Breast epithelium (tissue), 4 donors: Measurements from ENCODE around the gene USP34. TPM values are rescaled to one million over a fixed set of nuclear protein-coding genes. Genes with fewer than 3 reads are reported as not detected.

Source experiments
- DNase-seq, 2 donors: peaks; one replicate each; pipeline ENCODE4 v3.0.0-alpha.2; 2019; ENCODE audit warnings: low spot score in 2 of 2
- H3K27ac ChIP-seq, 2 donors: fragments of 200-600 bp; sonication (generic) in 1 of 2; one replicate each; pipeline ENCODE4 v1.5.1; 2016 to 2019; ENCODE audit warnings: mild to moderate bottlenecking in 1 of 2
- H3K27me3 ChIP-seq, 2 donors: fragments of 200-600 bp; sonication (generic) in 1 of 2; one replicate each; pipeline versions ENCODE4 v1.5.1 to v1.6.0; 2017 to 2019; ENCODE audit warnings: control low read depth in 1 of 2, mild to moderate bottlenecking in 1 of 2
- H3K36me3 ChIP-seq: fragments of 200-600 bp; one replicate; pipeline ENCODE4 v1.5.1; 2019
- H3K4me1 ChIP-seq, 2 donors: fragments of 200-600 bp; sonication (generic); one replicate each; pipeline ENCODE4 v1.5.1; 2016 to 2019; ENCODE audit warnings: control low read depth in 1 of 2
- H3K4me3 ChIP-seq, 3 donors: fragments of 200-600 bp; sonication (generic); 1 replicate in 2 of 3; 2 replicates in 1 of 3; pipeline ENCODE4 v1.5.1; 2016 to 2019; ENCODE audit warnings: mild to moderate bottlenecking in 3 of 3, moderate library complexity in 2 of 3
- H3K9me3 ChIP-seq, 2 donors: fragments of 200-600 bp; sonication (generic) in 1 of 2; one replicate each; pipeline ENCODE4 v1.5.1; 2016 to 2019; ENCODE audit warnings: control low read depth in 1 of 2
- CTCF ChIP-seq, 3 donors: fragments of 450-650 bp; IDR thresholded peaks; one replicate each; pipeline ENCODE4 v1.5.1; 2016 to 2017; ENCODE audit warnings: antibody characterized with exemption in 3 of 3, mild to moderate bottlenecking in 3 of 3, moderate library complexity in 3 of 3
- POLR2A ChIP-seq: fragments of 450-650 bp; IDR thresholded peaks from one replicate; pipeline ENCODE4 v1.6.1; 2016; ENCODE audit warnings: antibody characterized with exemption, mild to moderate bottlenecking, moderate library complexity
- POLR2AphosphoS5 ChIP-seq, 3 donors: sonication (generic); formaldehyde crosslinking; IDR thresholded peaks; one replicate each; pipeline ENCODE4 v1.6.1; 2017; ENCODE audit warnings: antibody characterized with exemption in 3 of 3
- intact Hi-C: fragments of 100-400 bp; cut with DNase I; formaldehyde crosslinking; loops from one replicate; pipeline ENCODE4 v1.15.1; 2023; ENCODE audit warnings: low total_unique reads
- total RNA-seq, 3 donors: library from RNA; depleted of rRNA; stranded (reverse); fragments of >200 nt; gene quantifications; one replicate each; pipeline ENCODE4 v1.1.0, GENCODE V29; 2016

Gene USP34
- total RNA-seq, 3 donors from 2014 or later = 148 to 260 (median 189) TPM

- no peak for DNase-seq
- H3K27me3 ChIP-seq = no peaks in the 10 kb centered on the region
- intact Hi-C loops = no loop called here
- no peaks in the 10 kb centered on the region for H3K9me3 ChIP-seq
- TF ChIP-seq POLR2A = no peak
- no peak for TF ChIP-seq POLR2AphosphoS5 (IDR thresholded peaks at IDR 0.05)
- TF ChIP-seq CTCF (IDR thresholded peaks at IDR 0.05) = no peak
- peak overlapping the region; percentile 99 for H3K27ac ChIP-seq
- H3K4me3 ChIP-seq = peak overlapping the region; percentile 87 to 95 (median 88)
- peaks cover 7 to 16% of the 10 kb centered on the region in 2 donors for H3K4me1 ChIP-seq
- no peaks in the 10 kb centered on the region for H3K36me3 ChIP-seq
These were observed 292.9 kb downstream of the USP34 start for GRCh38 chr2:61177727-61178549.

DNA sequence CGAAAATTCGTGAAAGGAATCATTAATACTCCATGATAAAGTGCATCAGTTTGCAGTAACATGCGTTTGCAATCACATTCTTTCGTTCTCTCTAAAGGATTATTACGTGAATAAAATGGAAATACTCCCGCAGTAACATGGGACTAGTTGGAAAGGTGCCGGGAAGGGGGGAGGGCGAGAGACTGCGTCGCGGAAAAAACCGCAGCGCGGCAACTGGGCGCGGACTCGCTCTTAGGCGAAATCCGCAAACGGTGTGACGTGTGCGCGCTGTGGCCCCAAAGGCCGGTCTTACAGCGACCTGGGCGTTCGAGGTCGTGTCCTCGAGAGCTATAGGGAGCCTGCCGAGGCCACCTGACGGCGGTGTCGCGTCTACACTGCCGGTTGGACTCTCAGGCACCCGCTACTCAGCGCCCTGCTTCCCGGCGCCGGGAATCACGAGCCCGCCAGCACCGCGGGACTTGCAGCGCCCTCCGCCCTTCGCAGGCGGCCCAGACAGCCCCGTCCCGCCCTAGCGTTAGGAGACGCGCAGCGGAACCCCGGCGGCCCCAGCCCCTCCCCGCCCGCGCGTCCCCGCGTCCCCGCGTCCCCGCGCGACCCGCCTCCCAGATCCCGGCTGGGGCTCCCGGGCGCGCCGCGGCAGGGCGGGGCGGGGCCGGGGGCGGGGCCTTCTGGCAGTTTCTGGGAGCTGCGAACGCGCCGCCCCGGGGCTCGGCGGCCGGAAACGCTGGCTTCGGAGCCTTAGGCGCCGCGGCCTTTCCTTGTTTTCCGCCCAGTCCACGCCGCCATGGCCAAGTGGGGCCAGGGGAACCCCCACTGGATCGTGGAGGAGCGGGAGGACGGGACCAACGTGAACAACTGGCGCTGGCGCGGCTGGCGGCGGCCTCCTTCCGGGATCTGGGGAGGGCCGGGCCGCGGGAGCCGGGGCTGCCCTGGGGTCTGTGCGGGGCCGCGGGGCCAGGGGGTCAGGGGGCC, 293.8 kb downstream of the USP34 start:
- intact Hi-C loops = no loop called here
- Histone ChIP-seq H3K36me3 (no peaks in the 10 kb centered on the region), H3K27me3 (no peaks in the 10 kb centered on the region), H3K4me3 (peak overlapping the region; percentile 87 to 95 (median 88)), H3K27ac (peak overlapping the region; percentile 99), H3K9me3 (no peaks in the 10 kb centered on the region), H3K4me1 (peaks cover 7 to 16% of the 10 kb centered on the region in 2 donors)
- TF ChIP-seq POLR2AphosphoS5 (IDR thresholded peaks at IDR 0.05) = peak; percentile 74 to 86 (median 86)
- peak; percentile 55 for TF ChIP-seq POLR2A
- no peak for TF ChIP-seq CTCF (IDR thresholded peaks at IDR 0.05)
- peak; percentile 88 to 91 for DNase-seq

DNA sequence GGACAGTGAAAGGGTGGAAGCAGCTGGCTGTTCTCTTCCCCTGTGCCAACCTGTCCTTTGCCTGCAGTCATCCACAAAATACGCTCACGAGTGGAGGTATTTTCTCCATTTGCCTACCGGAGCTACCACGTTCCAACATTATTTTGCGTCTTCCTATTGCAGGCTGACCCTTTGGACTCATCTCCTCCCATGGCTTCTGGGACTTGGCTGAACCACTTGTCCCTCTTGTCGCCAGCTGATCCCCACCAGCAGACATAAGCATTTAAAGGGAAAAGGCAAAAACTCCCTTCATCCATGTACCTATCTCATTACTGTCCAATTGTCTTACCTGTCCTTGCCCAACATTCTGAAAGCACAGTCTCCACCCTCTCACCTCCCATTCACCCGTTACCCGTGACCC, 295.9 kb downstream of the USP34 start:
- H3K4me3 ChIP-seq = no peak overlapping the region

DNA sequence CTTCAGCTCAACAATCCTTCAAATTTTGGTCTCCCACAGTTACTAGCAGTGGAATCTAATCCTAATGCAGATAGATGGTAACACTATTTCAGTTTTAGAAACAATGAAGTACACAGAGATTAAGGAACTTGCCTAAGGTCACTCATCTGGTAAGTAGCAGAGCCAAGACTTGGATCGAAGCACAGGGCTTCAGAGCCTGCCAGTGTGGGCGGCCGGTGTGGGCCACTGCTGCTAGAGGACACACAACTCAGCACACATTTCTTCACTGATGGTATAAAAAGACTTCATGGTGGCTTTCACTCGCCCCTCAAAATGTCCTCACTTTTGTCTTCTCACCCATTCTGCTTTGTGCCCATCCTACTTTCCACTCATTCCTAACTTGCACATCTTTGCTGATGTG, 297.8 kb downstream of the USP34 start:
- H3K4me3 ChIP-seq = no peak overlapping the region
- no peak for DNase-seq
- intact Hi-C loops = no loop called here
- no peaks in the 10 kb centered on the region for H3K36me3 ChIP-seq
- H3K9me3 ChIP-seq = no peaks in the 10 kb centered on the region
- H3K4me1 ChIP-seq = no peaks in the 10 kb centered on the region
- no peak for TF ChIP-seq CTCF (IDR thresholded peaks at IDR 0.05)
- no peak for TF ChIP-seq POLR2A
- TF ChIP-seq POLR2AphosphoS5 (IDR thresholded peaks at IDR 0.05) = no peak
- H3K27me3 ChIP-seq = no peaks in the 10 kb centered on the region
- no peak overlapping the region for H3K27ac ChIP-seq

More for the DNA sequence above, 295.9 kb downstream of the USP34 start:
- H3K9me3 ChIP-seq = no peaks in the 10 kb centered on the region
- H3K36me3 ChIP-seq = no peaks in the 10 kb centered on the region
- TF ChIP-seq POLR2A = no peak
- no peak for TF ChIP-seq POLR2AphosphoS5 (IDR thresholded peaks at IDR 0.05)
- no peak for TF ChIP-seq CTCF (IDR thresholded peaks at IDR 0.05)
- intact Hi-C loops = no loop called here
- DNase-seq = no peak
- H3K4me1 ChIP-seq = peaks cover 7 to 16% of the 10 kb centered on the region in 2 donors
- H3K27me3 ChIP-seq = no peaks in the 10 kb centered on the region
- no peak overlapping the region for H3K27ac ChIP-seq
